HG02840 (cell line): Measurements from ENCODE around the gene TCEAL8.

Experiments used
- ATAC-seq: cut with Tn5 transposase; IDR thresholded peaks from one replicate; pipeline ENCODE4 v1.9.1; 2021; ENCODE audit warnings: mild to moderate bottlenecking, moderate library complexity, moderate number of reproducible peaks; ENCODE audit not compliant: unreplicated experiment, low FRiP score

Gene TCEAL8

GRCh38 chrX:103215425-103215991, 39.4 kb downstream of the TCEAL8 start:
- ATAC-seq, result peak; percentile 19

DNA sequence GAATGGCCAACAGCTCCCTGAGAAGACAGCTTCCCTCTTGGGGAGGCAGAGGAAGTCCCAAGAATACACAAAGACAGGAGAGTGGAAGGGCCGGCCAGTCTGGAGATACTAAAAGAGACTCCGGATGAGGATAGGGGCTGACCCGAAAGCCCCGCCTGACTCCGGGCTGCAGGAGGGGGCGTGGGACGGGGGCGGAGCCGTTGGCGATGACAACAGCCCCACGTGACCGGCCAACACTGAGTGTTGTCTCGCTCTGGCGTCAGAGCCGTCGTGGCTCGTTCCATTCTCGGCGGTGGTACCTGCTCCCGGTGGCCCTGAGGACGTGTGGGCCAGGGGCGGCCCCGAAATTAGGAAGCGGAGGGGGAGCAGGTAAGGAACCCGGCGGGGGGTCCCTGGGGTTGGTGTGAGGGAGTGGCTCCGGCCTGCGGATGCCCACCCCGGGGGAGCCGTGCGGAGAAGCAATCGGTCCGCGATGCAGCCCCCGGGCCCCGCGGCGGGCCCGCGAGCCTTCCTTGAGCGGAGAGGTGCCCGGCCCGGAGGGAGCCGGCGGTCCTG, 40.0 kb downstream of the TCEAL8 start, which contains the start of gene BEX4:
BEX4 (plus strand) TSS at position 239 of the 555 bp plus-strand sequence. CDS start 1,046 bp downstream, outside the sequence.
- ATAC-seq, result peak; percentile 87

DNA sequence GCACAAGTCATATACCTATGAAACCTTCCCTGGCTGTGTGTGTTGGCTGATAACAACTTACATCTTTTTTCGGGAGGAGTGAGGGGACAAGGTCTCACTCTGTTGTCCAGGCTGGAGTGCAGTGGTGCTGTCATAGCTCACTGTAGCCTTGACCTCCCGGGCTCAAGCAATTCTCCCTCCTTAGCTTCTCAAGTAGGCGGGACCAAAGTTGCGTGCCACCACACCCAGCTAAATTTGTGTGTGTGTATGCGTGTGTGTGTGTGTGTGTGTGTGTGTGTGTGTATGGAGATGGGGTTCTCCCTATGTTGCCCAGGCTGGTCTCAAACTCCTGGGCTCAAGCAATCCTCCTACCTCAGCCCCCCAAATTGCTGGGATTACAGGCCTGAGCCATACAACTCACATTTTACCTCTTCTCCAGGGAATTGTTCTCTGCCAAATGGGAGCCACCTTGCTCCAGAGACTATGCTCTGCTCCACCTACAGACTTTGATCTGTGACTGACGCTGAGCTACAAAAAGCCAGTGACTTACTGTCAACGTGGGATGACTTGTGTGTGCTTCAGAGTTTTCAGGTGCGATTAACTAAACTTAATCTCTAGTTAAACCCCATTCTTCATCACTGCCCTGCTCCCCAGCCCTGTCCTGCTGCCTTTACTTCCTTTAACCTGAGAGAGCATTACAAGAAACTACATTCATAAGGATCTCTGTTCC, 42.1 kb downstream of the TCEAL8 start:
- ATAC-seq, result no peak

DNA sequence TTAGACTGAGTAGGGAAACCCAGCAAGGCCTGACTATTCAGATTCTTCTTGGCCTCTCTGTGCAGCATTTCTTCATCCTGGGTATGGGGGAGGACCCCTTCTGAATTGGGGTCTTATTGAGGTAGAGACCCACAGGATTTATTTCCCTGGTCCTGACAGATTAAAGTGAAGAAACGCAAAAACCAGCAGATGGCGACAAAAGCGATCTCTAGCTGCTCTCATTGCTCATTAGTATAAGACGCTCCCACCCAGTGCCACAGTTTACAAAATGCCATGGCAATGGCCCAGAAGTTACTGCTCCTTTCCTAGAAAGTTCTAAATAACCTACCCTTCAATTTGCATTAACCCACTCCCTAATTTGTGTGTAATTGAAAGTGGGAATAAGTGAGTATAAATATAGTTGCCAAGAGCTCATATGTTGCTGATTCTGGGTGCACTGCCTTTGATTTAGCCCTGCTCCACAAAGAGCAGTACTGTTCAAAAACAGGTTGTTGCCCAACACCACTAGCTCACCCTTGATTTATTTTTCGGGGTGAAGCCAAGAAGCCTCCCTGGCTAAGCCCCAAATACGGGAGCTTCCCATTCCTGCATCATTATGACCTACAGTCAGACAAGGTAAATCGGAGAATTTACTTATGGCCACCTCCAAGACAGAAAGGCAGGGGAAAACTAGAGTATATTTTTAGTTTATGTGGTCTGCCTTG, 43.8 kb downstream of the TCEAL8 start:
- ATAC-seq, result no peak

DNA sequence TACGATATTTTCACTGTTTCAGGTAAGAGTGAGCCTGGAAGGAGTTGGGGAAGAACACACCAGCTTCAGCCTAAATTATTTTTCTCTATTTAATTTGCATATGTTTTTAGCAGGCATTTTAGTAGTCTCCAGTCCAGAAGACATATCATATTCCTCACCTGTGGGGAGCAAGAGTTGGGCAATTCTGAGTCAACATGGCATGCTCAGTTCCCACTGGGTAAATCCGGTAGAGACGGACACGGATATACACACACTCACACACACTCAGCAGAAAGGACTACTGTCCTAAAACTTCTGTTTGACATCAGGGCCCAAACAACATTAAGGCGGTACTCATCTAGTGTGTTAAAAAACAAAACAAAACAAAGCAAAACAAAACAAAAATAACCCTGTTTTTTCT, 44.9 kb downstream of the TCEAL8 start:
- ATAC-seq, result no peak
